K562 treated with DMSO at 1 percent for 4 hours (cell line): ENCODE results near the gene SLC30A7. TPM values are rescaled to one million over a fixed set of nuclear protein-coding genes. Genes with fewer than 3 reads are reported as not detected.

Experiments
- total RNA-seq: library from RNA; unstranded; fragments of 300-600 nt; gene quantifications from 2 replicates; pipeline ENCODE4 v1.2.3, GENCODE V29; 2022; ENCODE audit not compliant: insufficient read depth

SLC30A7 gene
- 1.9 and 3.7 TPM in 2 replicates for total RNA-seq

GRCh38 chr1:100895540-100896480 is at the start of gene SLC30A7:
Gene SLC30A7, plus strand, starts transcription at chr1:100896090. Its CDS starts 173 bp downstream, at chr1:100896263.

GRCh38 chr1:100894603-100895539 is 1.0 kb upstream of the SLC30A7 start, which contains the start of gene EXTL2:
Gene EXTL2, minus strand, starts transcription at chr1:100894842. Its CDS starts 6,085 bp downstream, at chr1:100888757.

GRCh38 chr1:101025657-101026429 is 130.0 kb downstream of the SLC30A7 start, which contains the start of gene DPH5:
Gene DPH5, minus strand, starts transcription at chr1:101025784. Its CDS starts 341 bp downstream, at chr1:101025443.

Other genes starting within 250 kb of the SLC30A7 start
- gene VCAM1, start 176.3 kb upstream of the SLC30A7 start, total RNA-seq: not detected in 2 replicates
- gene EXTL2, start 1.2 kb upstream of the SLC30A7 start, total RNA-seq: 8.9 and 17.2 TPM in 2 replicates
- gene DPH5, start 129.7 kb downstream of the SLC30A7 start, total RNA-seq: 56.7 and 65.5 TPM in 2 replicates